ENCODE results near the gene HELT. TPM values are rescaled to one million over a fixed set of nuclear protein-coding genes. Genes with fewer than 3 reads are reported as not detected.
"Not testable (repeated sequence)": the region's sequence is repeated elsewhere in the genome, so short reads cannot be mapped to it uniquely, and the experiment has no call there.

The HELT gene
- polyA plus RNA-seq (ENCODE audit: insufficient read depth in 1 of 5, insufficient read length in 5 of 5, low replicate concordance in 1 of 5), result not detected
- long read RNA-seq, donor 1, partial matches to known transcripts, result 0 of 1 reads
- long read RNA-seq, donor 1, other reads (novel, unspliced or antisense), result 0 of 1 reads
- long read RNA-seq, donor 2, result 0 reads
- long read RNA-seq, donor 3, result 0 reads
- long read RNA-seq, donor 4, result 0 reads
- long read RNA-seq, donor 5, result 0 reads
- long read RNA-seq, donor 6, result 0 reads
- long read RNA-seq, donor 7, result 0 reads
- long read RNA-seq, donor 8, result 0 reads

DNA sequence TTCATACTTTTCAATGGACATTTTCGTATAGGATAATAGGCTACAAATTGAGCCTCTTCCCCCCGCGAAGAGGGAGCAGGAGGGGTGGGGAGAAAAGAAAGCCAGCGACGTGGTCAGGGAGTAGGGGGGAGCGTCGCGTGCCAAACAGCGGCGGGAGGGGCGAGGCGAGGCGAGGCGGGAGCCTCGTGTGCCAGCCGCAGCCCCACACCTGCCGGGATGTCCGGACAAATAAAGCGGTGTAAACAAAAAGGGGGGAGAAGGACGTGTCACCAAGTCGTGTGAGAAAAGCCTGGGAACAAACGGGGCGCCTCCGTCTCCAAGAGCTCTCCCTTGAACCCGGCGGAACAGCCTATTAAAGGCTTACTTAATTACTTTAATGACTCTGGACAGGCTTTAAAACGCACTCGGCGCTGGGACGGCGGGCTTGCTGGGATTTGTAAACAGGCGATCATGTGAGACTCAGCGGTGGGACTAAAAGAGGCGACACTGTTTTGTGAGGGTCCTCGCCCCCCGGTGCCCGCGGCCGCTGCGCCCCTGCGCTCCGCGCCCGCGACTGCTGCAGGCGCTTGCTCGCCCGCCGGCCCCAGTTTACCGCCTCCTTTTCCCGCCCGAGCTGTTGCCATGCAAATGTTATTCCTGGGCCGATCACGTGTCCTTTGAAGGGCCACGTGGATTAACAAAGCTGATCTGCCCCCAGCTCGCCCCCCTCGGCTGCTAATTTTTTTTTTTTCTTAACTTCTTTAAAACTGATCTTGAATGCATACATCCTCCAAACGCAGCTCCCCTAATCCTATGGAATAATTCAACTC lies at the start of gene HELT:
TSS of gene HELT (plus strand) at position 527 of the 809 bp plus-strand sequence. CDS start 439 bp downstream, outside the sequence.
- no peak for DNase-seq

- no peak for DNase-seq
Observed at GRCh38 chr4:184968784-184969201, 49.5 kb upstream of the HELT start.

- DNase-seq, result no peak
Observed at GRCh38 chr4:184969610-184970009, 48.7 kb upstream of the HELT start.

- DNase-seq, result no peak
Observed at GRCh38 chr4:184972991-184973390, 45.3 kb upstream of the HELT start.

- DNase-seq, result not testable (repeated sequence)
Observed at GRCh38 chr4:184976348-184976747, 41.9 kb upstream of the HELT start.

GRCh38 chr4:184977747-184978146 lies 40.5 kb upstream of the HELT start:
- no peak for DNase-seq

DNA sequence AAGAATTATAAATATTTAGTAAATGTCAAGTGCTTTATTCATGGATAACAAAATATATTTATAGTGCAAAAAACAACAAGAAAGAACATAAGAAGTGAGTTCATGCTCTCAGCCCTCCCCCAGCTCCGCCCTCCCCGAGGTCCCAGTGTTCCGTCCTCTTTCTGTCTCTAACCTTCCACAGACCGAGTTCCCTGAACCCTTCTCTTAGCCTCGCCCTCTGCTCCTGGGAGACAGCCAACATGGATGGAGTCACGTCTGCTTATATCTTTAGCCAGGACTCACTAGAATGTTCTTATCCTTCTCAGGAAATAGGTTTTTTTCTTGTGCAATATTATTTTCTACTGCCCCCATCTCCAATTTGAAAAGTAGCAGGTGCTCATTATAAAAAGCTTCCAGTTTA lies 40.1 kb upstream of the HELT start:
- DNase-seq, result no peak

GRCh38 chr4:184979461-184980124 lies 38.7 kb upstream of the HELT start:
- DNase-seq, result no peak

- DNase-seq, result no peak
Observed at GRCh38 chr4:184980261-184980660, 38.0 kb upstream of the HELT start.

DNA sequence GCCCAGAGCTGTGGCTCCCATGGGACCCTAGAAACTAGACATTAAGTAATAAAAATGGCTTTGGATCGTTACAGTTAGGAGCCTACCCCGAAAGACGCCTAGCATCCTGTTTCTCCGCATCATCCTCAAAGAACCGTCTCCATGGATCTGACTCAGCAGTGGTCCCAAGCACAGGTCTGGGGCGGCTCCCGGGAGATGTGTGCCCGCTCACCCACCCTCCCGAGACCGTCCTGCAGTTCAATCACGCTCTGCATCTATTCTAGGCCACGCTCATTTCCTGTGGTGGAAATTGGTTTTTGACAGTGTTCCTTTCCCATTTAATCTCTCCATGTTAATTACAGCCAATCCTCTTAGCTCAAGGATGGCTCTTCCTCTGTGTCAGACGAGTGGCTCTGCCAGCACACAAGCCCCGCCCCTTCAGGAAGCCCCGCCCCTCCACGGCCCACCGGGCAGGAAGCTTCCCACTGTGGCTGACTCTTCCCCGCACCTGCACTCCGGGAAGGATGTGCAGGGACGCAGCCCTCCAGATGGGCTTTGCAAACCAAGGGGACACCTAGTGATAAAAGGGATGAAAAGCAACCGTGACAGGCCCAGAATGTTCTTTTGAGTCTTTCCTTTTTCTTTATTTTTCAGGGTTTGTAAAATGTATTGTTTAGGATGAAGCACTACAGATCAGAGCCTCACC lies 34.5 kb upstream of the HELT start:
- peak in 1 of 2 donors; percentile 19 for DNase-seq

- no peak for DNase-seq
Observed at GRCh38 chr4:184987493-184988031, 30.7 kb upstream of the HELT start.

GRCh38 chr4:184988611-184989010 lies 29.7 kb upstream of the HELT start:
- no peak for DNase-seq

DNA sequence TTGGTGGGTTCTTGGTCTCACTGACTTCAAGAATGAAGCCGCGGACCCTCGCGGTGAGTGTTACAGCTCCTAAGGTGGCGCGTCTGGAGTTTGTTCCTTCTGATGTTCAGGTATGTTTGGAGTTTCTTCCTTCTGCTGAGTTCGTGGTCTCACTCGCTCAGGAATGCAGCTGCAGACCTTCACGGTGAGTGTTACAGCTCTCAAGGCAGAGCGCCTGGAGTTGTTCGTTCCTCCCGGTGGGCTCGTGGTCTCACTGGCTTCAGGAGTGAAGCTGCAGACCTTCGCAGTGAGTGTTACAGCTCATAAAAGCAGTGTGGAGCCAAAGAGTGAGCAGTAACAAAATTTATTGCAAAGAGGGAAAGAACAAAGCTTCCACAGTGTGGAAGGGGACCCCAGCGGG lies 29.0 kb upstream of the HELT start:
- DNase-seq, result not testable (repeated sequence)

DNA sequence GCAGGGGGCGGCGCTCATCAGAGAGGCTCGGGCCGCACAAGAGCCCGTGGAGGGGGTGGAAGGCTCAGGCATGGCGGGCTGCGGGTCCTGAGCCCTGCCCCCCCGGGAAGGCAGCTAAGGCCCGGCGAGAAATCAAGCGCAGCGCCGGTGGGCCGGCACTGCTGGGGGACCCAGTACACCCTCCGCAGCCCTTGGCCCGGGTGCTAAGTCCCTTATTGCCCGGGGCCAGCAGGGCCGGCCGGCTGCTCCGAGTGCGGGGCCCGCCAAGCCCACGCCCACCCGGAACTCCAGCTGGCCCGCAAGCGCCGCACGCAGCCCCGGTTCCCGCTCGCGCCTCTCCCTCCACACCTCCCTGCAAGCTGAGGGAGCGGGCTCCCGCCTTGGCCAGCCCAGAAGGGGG lies 28.2 kb upstream of the HELT start:
- not testable (repeated sequence) for DNase-seq

- no peak for DNase-seq
Observed at GRCh38 chr4:184991860-184992259, 26.4 kb upstream of the HELT start.

DNA sequence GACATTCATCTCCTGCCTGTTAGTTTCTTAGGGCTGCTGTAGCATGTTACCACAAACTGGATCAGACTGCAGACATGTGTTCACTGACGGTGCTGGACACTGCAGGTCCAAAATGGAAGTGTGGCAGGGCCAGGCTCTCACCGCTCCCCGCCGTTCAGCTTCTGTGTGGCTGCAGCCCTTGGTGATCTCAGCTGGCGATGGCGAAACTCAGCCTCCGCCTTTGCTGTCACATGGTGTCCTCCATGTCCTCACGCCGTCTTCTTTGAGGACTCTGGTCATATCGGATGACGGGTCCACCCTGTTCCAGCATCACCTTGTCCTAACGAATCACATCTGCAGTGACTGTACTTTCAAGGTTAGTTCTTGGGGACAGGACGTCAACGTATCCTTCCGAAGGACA lies 25.9 kb upstream of the HELT start:
- DNase-seq, result no peak

DNA sequence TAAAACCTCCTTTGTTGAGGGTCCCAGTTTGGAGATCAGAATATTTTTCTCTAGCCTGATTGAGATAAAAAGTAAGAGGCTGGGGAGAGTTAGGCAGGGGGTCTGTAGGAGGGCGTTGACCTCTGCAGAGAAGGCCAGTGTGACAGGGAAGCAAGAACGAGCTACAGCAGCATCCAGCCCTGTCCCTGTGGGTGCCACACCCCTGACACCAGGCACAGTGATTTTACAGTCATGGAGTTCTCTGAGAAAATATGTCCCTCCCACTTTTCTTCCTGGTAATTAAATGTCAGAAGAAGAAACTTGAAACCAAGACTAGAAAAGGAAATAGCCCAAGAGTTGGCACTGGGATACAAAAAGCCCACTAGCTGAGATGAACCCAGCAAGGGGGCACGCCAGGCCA lies 25.0 kb upstream of the HELT start:
- DNase-seq, result no peak

DNA sequence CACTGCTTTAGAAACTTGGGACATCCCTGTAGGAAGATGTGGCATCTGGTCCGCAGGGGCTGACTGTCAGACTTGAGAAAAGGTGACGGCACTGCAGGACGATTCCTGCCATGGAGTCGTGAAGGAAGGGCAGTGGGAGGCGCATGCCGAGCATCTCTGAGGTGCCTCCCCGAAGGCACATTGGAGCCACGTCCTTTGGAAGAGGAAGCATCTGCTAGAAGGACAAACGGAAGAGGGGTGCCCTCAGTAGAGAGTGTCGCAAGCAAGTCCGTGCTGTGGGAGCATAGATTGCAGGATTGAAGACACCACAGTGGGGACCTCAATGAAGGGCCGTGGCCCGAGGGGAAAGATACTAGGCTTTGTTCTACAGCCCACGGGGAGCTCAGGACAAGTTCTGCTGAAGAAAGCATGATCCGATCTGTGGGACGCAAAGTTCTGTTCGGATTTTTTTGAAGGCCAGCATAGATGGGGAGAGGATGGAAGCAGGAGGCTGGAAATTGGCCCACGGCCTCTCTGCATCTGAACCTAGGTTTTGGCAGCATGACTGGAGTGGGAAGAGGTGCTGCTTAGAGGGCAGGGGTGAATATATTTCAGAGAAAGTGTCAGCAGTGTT lies 24.2 kb upstream of the HELT start:
- no peak for DNase-seq

GRCh38 chr4:184994623-184995010 lies 23.7 kb upstream of the HELT start:
- no peak for DNase-seq

- not testable (repeated sequence) for DNase-seq
Observed at GRCh38 chr4:184997656-184998055, 20.6 kb upstream of the HELT start.

DNA sequence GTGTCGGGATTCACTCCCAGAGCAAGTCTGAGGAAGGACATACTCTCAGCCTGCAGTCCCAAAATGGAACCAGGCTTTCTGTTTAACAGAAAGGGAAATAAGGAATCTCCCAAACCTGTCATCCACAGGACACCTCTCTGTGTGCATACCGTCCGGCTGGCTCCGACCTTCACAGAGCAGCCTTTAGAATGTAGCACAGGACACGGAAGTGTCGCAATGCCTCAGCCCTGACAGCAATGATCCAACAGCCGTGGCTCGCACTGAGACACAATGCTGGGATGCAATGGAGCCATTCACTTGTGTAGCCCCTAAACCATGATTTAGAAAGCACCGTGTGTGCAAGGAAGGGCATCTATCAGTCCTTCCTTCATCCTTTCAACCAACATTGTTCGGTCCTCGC lies 15.5 kb upstream of the HELT start:
- DNase-seq, result no peak

Measured in right lung (tissue), 10 donors.